T-helper 1 cell treated with Interleukin-12 subunit alpha and Interleukin-12 subunit beta and Interleukin-4 antibody, amounts not matched to agents 30 ng/mL and 1 ng/mL, for 36 hours (primary cell): ENCODE data around the gene THPO. TPM values are rescaled to one million over a fixed set of nuclear protein-coding genes. Genes with fewer than 3 reads are reported as not detected.

Source experiments
- intact Hi-C: fragments of 100-400 bp; cut with micrococcal nuclease; formaldehyde crosslinking; loops from one replicate; pipeline ENCODE4 v1.15.1; 2024
- total RNA-seq: library from RNA; stranded (reverse); gene quantifications from 2 replicates; pipeline ENCODE4 v1.2.3, GENCODE V29; 2022

THPO gene
- total RNA-seq, 1 donor from 2014 or later: not detected

DNA sequence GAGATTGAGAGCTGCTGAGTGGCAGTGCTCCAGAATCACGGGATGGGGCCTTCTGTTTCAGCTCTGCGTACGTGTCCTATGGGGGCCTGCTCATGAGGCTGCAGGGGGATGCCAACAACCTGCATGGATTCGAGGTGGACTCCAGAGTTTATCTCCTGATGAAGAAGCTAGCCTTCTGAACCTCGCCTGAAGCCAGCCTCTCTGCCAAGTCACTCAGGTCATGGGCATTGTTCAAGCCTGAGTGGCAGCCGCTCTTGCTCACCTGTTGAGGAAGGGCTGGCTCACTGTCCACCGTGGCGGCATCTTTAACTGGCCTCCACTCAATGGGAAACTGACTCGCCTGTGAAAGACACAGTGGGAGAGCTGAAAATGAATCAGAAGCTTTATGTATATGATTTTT, 9.9 kb downstream of the THPO start:
- intact Hi-C loops: no loop called here

DNA sequence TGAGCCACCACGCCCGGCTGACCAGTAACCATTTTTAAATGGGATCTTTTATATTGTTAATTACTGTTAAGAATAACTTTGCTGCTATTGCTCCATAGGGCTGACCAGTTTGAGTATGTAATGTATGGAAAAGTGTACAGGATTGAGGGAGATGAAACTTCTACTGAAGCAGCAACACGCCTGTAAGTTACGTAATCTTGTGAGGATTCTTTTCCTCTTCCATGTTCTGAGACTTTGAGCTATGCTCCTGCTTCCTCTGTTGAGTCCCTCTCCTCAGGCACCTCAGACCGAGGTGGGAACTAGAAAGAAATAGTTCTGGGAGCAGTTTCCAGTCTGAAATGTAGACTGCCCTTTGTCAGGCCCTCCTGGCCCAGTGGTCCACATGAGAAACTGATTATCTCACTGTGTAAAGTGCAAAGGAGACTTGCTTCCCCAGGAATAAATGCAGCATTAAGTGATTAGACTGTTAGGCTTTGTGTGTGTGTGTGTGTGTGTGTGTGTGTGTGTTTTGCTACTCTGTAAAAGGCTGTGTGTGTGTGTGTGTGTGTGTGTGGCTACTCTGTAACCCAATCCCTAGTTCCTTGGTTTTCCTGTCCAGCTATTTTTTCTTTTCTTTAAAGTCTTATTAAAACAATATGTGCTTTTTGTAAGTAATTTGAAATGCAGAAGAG, 11.3 kb downstream of the THPO start:
- intact Hi-C loops: no loop called here

DNA sequence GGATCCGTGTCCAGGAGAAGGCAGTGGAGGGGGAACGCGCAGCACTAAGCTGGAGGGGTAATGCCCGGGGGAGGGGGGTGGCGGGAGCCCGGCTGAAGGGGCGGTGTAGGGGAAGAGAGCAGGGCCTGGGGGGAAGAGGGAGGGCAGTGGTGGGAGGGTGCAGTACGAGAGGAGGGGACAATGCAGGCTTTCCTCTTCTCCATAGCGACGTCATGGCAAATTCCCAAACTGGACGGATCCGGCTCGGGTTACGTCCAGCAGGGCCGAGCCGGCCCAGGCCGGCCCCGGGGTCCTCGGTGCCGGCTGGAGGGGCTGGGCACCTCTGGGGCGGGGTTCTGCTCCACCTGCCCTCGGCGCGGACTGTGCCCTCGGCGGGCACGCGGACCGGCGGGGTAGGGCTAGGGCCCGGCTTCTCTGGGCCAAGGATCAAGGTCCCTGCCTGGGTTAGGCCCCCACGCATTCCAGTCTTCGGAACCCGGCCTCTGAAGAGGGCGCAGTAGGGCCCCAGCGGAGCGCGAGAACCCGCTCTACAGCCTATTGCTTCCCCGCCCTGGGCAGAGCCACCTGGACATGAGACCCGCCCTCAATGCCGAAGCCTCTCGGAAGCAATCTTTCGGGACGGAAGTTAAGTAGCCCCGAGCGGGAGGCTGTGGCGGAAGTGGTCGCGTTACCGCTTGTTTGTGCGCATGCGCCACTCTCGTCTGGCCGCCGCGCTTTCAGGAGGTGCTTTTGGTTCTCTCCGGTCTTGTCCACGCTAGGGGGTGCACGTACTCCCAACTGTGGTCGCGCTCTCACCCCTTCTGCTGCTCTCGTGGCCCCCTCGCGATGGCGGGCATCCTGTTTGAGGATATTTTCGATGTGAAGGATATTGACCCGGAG, 15.1 kb downstream of the THPO start:
- intact Hi-C loops: loop anchor here (1.0 to 5.0 kb wide), 16 partner anchors 28 to 1570 kb away; partner anchors contain the start of genes ABCC5, ABCF3, AP2M1 and ATP11B

DNA sequence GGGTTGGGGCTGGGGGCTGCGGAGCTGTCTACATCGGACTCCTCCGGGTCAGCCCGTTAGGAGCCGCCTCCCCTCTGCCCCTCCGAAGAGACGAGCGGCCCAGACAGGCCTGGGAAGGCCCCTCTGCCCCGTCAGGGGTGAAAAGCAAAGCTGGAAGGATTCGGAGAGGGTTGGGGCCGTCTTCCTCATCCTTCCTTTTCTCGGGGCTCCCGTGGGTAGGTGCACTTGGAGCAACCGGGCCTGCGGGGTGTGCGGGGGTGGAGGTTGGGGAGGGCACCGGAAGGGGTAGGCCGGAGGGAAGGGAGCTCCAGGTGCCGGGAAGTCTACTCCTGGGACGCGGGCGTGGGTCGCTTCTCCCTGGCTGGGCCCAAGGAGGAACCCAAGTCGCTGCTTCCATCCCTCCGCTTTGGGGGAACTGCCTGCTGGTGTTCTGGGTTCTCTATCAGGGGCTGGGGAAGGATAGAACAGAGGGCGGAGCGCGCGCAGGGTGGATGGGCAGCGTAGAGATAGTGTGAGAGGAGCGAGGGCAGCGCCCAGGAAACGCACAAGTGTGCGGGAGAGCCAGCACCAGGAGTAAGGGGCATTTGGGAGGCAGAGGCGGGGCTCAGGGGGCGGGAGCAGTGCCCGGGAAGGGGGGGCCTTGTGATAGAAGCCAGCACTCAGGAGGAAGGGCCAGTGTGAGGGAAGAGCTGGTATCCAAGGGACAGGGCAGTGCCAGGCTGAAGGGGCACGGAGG, 15.9 kb downstream of the THPO start:
- intact Hi-C loops: loop anchor here (2.0 to 5.0 kb wide), 5 partner anchors 151 to 1569 kb away; partner anchors contain the start of genes ATP11B, MAGEF1 and PARL

DNA sequence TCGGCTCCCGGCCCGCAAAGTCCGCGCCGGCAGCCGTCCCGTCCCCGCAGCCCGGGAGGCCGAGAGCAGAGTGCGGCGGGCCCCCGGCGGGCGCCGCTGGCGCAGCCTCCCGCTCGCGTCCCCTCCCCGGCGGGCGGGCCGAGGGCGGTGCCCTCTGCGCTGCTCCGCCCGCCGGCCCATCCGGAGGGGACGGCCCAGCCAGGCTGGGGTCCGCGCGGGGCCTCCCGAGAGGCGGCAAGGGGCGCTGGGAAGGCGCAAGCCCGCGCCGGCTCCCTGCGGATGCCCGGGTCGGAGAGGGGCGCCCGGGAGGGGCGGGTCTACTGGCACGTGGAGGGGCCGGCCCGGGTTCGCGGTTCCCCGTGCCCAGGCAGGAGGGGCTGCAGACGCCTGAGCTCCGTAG, 16.5 kb downstream of the THPO start, which contains the start of the genes CLCN2 and POLR2H:
Gene CLCN2 (minus strand): TSS at position 74 of the 400 bp plus-strand sequence. CDS start 126 bp downstream, outside the sequence.
Gene POLR2H (plus strand): TSS at position 179 of the 400 bp plus-strand sequence. CDS start 1,783 bp downstream, outside the sequence.
- intact Hi-C loops: loop anchor here (5.0 kb wide), 1 partner anchor 351 kb away; the partner anchor contains the start of gene MAGEF1

DNA sequence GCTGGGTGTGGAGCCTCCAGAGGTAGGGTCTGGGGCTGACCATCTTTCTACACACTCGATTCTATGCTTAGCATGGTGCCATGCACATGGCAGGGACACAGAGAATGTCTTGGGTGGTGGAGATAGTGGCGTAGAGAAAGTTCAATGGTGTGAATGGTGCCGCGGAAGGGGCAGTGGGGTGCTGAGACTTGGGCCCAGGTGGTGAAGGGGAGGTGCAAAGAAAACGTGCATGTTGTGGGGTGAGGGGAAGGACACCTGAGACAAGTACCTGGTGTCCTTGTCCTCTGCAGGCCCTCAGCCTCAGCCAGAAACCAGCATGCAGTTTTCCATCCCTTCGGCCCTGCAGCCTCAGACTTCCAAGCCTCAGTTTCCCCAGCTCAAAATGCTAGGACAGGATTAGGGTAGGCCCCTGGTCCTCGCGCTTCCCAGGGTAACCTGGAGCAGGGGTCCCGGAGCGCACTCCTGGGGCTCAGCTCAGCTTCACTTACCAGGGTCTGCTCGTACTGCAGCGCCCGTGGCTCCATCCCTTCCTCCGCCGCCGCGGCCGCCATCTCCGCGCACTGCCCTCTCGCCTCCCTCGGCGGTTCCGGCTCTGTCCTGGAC, 17.0 kb downstream of the THPO start:
- intact Hi-C loops: loop anchor here (5.0 kb wide), 1 partner anchor 351 kb away; the partner anchor contains the start of gene MAGEF1

DNA sequence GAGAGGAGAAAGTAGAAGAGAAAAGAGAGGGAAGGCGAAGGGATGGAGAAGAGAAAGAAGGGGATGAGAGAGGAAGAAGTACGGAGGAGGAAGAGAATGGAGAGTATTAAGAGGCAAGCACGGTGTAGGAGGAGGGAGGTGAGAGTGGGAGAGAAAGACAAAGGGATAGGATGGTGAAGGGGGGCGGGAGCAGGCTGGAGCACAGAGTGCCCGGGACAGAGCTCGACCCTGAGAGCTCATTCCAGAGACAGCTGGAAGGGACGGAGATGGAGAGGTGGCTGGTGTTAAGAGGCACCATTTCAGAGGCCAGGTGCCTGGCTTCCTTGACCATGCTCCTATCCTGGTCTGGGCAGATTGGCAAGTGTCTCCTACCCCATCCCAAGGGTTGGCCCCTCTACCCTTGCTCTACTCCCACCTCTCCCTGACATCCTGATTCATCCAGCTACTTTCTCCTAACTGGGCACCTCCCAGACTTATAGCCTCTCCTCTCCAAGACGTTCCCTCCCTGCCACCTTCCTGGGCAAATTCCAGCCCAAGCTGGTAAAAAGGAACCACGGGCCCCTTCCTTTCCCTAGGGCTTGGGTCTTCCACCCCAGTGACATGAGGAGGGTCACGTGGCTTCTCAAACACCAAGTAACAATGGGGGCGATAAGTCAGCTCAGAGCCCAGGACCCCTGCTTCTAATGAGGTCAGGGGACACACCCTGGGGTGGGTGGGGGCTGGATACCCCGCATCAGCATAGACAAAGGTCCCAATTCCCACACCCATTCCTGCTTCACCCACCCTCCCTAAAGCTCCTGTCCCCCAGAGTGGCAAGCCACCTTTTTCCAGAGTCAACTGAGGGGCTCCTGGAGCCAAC, 17.7 kb downstream of the THPO start:
- intact Hi-C loops: loop anchor here (5.0 kb wide), 1 partner anchor 352 kb away; the partner anchor contains the start of gene MAGEF1

DNA sequence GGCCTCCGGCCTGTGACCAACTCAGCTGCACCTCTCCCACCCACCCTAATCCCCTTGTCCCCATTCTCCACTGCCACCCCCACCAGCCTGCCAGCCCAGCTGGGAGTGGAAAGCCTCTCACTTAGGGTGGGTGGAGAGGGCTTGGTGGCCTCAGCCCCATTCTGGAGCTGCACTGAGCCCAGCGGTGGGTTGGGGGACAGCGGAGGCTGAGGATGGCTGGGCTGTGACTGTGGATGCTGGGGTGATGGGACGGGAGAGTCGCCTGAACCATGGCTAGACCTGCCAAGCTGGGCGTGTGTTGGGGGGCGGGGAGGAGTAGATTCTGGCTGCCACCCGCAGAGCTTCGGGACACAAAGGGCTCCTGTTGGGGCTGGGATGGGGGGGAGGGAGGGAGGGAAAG, 18.4 kb downstream of the THPO start:
- intact Hi-C loops: loop anchor here (5.0 kb wide), 1 partner anchor 353 kb away; the partner anchor contains the start of gene MAGEF1

DNA sequence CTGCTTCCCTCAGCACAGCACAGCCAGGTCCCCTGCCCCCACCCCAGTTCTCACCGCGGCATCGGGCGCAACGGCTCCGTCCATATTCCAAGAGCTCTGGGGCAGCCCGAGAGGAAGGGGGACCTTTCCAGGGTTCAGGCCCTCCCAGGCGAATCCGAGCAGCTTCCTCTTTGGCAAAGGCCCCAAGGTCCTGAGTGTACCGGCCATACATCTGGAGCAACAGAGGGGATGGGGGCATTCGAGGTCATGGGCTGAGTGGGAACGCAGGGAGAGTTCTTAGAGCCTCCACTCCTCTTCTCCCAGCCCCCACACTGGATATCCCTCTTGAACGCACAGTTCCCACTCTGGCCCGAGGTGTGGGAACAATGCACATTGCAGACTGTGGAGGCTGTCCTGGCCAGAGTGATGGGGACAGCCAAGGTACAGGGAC, 19.1 kb downstream of the THPO start:
- intact Hi-C loops: no loop called here

DNA sequence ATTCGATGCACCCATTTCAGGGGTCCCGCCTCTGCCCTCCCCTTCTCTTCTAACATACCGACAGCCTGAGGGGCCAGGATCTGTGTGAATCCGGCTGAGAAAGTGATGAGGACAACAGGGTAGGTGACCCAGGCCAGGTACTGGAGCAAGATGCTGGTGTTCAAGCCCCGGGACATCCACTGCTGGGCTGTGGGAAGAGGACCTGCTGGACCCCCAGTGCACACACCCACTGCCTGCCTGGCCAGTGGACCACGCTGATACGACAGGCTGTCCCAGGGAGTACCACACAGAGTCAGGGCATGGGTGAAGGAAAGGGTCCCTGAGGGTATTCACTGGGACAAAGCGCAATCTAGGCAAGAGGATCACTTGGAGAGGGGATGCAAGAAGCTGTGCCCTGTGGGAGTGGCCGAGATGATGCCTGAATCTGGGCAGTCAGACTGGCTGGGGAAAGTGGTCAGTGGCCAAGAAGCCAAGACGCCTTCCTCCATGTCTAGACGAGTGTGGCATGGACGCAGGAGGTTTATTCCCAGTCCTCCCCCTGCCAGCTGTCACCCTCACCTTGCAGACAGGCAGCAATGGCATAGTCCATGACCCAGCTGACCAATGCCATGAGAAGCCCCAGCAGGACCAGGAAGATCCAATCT, 19.8 kb downstream of the THPO start:
- intact Hi-C loops: no loop called here

DNA sequence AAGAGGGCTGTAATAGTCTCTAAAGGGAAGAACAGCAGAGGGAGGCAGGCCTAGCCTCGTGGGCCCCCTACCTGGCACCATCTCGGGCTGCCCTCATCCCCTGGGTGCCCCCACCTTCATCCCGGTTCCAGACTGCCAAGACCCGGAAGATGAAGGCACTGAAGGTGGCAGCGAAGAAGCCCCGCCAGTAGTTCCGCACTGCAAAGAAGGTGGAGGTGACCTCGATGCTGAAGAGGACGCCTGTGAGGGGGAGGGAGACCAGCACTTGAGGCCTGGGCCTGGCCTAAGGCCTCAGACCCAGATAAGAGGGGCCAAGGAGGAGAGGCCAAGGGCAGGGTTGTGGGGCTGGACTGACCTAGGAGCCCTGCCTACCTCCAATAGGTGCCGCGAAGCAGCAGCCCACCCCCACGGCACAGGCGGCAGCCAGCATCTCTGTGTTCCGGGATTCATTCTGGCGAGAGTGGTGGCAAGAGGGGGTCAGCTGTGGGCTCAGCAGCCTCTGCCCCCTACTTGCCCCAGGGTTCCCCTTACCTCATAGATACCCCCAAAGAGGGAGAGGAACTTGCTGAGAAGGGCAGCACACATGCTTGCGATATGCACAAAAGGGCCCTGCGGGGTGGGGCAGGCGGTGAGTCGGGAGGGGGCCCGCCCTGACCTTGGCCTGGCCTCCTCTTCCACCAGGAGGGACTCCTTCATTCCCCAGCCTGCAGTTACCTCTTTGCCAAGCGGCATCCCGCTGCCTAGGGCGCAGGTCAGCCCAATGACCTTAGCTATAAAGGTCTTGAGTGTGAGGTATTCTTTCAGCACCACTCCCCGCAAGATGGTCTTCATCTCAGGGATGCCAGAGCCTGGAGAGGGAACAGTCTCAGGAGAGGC, 20.5 kb downstream of the THPO start:
- intact Hi-C loops: no loop called here

DNA sequence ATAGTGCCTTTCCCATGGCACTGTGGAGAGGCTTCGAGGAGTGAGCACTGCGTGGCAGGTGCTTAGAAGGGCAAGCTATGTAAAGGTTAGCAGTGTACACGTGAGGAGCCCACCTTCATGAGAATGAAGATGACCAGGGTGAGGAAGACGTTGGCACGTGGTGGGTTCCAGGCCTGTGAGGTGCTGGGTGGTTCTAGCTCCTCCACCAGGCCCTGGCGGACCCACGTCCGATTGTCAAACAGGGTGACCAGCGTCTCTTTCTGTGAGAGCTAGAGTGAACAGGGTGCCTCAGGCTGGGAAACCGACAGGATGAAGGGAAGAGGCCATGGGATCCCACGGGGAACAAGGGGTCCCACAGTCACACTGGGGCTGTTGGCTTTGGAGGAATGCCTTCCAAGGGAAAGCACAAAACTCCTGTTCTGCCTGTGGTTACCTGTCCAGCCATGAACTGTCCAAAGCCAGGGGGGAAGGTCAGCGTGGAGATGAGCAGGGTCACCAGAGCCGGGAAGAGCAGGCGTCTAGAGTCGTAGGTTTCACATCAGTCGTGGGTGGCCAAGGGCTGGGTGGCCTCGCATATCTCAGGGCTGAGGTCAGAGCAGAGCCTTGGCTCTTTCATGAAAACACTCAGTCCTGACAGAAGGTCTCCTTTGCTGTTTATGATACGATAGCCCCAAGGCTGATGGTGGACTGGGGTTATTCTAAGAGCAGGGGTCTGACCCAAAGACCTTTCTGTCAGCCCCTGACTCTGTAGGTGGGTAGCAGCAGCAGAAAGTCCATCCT, 22.6 kb downstream of the THPO start:
- intact Hi-C loops: no loop called here

DNA sequence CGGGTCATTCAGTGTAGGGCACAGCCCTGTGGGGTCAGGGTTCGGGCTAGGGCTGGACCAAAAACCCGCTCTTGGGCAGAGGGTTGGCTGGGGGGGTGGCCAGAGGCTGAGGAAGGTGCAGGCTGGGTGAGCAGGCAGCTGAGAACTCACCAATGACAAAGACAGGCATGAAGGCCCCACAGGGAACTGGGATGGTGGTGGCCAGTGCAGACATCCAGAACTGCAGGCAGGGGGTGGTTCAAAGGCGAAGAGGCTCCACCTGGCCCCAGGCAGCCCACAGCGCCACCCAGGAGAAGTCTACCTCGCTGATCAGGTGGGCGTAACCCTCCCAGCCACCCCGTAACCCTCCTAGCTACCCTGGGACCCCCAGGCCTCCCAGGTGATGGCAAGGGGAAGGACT, 23.3 kb downstream of the THPO start:
- intact Hi-C loops: no loop called here

DNA sequence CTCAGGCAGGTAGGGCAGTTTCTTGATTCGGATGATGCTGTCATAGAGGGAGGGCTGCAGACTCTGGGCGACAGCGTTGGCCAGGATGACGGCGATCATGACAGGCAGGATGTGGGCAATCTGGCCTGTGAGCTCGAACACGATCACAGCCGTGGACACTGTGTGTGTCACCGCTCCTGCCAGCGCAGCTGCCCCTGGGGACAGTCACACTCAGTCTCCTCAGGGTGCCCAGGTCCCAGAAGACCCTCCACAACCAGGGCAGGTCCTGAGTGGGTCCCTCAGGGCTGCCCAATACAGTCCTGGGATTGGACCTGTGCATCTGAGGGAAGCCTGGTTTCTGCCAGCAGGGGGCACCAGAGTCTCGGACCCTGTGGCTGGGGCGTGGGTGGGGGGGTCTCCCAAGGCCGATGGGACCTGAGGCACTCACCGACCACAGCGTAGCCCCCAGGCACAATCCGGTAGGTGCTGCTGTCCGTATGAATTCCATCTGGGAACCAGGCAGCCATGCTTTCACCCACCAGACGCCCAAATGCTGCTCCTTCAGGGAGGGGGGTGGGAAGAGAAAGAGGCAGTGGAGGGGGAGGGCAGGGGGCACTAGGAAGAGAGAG, 23.8 kb downstream of the THPO start:
- intact Hi-C loops: no loop called here

DNA sequence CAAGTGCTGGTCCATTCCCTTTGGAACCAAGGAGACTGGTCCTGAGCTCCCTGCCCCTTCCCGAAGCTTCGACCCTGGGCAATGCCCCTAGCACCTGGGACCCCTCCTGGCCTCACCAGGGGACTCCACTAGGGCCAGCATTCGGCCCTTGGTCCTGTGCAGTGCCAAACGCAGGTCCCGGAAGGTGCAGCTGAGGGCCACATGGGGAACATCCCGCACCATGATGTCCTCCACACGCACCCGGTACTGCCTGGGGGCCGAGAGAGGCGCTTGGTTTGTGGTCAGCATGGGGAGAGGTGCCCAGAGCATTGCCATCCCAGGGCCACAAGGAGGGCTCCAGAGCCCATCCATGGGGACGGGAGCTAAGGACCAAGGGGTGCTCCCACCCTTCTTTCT, 24.5 kb downstream of the THPO start:
- intact Hi-C loops: no loop called here

DNA sequence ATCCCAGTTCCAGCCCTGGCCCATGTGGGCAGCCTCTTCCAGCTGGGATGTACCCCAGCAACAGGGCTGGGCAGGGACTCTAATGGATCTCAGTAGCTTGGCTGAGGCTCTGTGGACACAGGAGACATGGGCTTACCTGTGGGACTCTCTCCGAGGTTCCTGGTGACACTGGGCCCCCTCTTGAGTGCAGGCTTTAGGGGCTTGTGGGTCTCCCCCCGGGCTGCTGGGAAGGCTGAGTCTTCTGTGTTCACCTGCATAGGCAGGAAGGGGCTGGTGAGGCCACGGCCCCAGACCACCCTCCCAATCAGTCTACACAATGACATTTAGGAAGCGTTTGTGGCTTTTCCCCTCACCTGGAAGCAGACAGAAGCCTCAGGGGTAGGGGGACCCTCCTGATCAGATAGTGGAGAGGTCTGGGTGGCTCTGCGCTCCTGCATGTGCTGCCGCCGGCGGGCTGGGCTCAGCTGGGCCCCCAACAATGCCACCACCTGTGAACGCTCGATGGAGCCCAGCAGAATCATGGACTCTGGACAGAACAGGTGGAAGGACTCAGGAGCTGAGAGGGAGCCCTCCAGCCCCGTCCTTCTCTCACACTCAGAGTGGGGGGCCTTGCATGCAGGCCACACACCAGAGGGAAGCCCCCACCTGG, 25.0 kb downstream of the THPO start:
- intact Hi-C loops: no loop called here
